ENCODE data around the gene PLIN5.
"Not testable (repeated sequence)": the region's sequence is repeated elsewhere in the genome, so short reads cannot be mapped to it uniquely, and the experiment has no call there.

Gene PLIN5

GRCh38 chr19:4541806-4542145, 6.8 kb upstream of the PLIN5 start:
- not testable (repeated sequence) for DNase-seq

- no peak for DNase-seq
Measured at GRCh38 chr19:4541114-4541805, 6.2 kb upstream of the PLIN5 start.

- peak; percentile 38 for DNase-seq
Measured at GRCh38 chr19:4539693-4540581, 4.9 kb upstream of the PLIN5 start, which contains the start of gene LRG1. Gene LRG1, minus strand, starts transcription at chr19:4540036. Its CDS starts 23 bp downstream, at chr19:4540013.

- DNase-seq = no peak
Measured at GRCh38 chr19:4539169-4539692, 4.2 kb upstream of the PLIN5 start.

GRCh38 chr19:4538601-4538954, 3.6 kb upstream of the PLIN5 start:
- no peak for DNase-seq

GRCh38 chr19:4537953-4538600, 3.1 kb upstream of the PLIN5 start:
- DNase-seq = no peak

GRCh38 chr19:4536798-4537197, 1.8 kb upstream of the PLIN5 start:
- no peak for DNase-seq

GRCh38 chr19:4533835-4534424, 1.1 kb downstream of the PLIN5 start:
- DNase-seq = no peak

GRCh38 chr19:4533334-4533733, 1.7 kb downstream of the PLIN5 start:
- no peak for DNase-seq

- DNase-seq = no peak
Measured at GRCh38 chr19:4531562-4532165, 3.4 kb downstream of the PLIN5 start.

- no peak for DNase-seq
Measured at GRCh38 chr19:4529924-4530522, 5.0 kb downstream of the PLIN5 start.

- DNase-seq = no peak
Measured at GRCh38 chr19:4528843-4529242, 6.2 kb downstream of the PLIN5 start.

- DNase-seq = not testable (repeated sequence)
Measured at GRCh38 chr19:4527377-4527776, 7.6 kb downstream of the PLIN5 start.

GRCh38 chr19:4525563-4526002, 9.4 kb downstream of the PLIN5 start:
- no peak for DNase-seq

GRCh38 chr19:4524808-4525562, 10.0 kb downstream of the PLIN5 start:
- peak; percentile 62 for DNase-seq

GRCh38 chr19:4523306-4524110, 11.5 kb downstream of the PLIN5 start:
- peak; percentile 16 for DNase-seq

GRCh38 chr19:4522291-4523002, 12.6 kb downstream of the PLIN5 start:
- no peak for DNase-seq

- no peak for DNase-seq
Measured at GRCh38 chr19:4521888-4522242, 13.2 kb downstream of the PLIN5 start.

- no peak for DNase-seq
Measured at GRCh38 chr19:4521170-4521887, 13.7 kb downstream of the PLIN5 start.
